SK-N-SH (cell line): ENCODE data around the gene FNDC3B.

ENCODE experiments used
- CTCF ChIP-seq: fragments of 200-600 bp; sonication (generic); IDR thresholded peaks from 2 replicates; pipeline ENCODE4 v1.6.1; 2017; ENCODE audit warnings: antibody characterized with exemption, mild to moderate bottlenecking, moderate library complexity
- EZH2phosphoT487 ChIP-seq: fragments of 200-600 bp; sonication (generic); IDR thresholded peaks from 2 replicates; pipeline ENCODE4 v1.6.1; 2017; ENCODE audit warnings: low read depth, mixed run types, mild to moderate bottlenecking, antibody characterized with exemption, moderate library complexity, borderline replicate concordance
- GATA2 ChIP-seq: sonication (generic); formaldehyde crosslinking; IDR thresholded peaks from 2 replicates; pipeline ENCODE4 v1.5.0; 2020; ENCODE audit warnings: mild to moderate bottlenecking, missing genetic modification reagents
- IRF3 ChIP-seq: fragments of 150-350 bp; IDR thresholded peaks from 2 replicates; pipeline ENCODE4 v1.6.1; 2016; ENCODE audit warnings: mild to moderate bottlenecking, low read depth, low read length
- RFX5 ChIP-seq: IDR thresholded peaks from 2 replicates; pipeline ENCODE4 v1.6.1; 2012; ENCODE audit warnings: mild to moderate bottlenecking, improper control_type of control experiment, low read length
- SIN3A ChIP-seq: IDR thresholded peaks from 2 replicates; pipeline ENCODE4 v1.6.1; 2012; ENCODE audit warnings: low read depth, mild to moderate bottlenecking, low read length, moderate library complexity, borderline replicate concordance
- SMC3 ChIP-seq: IDR thresholded peaks from 2 replicates; pipeline ENCODE4 v1.6.1; 2012; ENCODE audit warnings: low read depth, low read length, improper control_type of control experiment
- TAF1 ChIP-seq: IDR thresholded peaks from 2 replicates; pipeline ENCODE4 v1.6.1; 2012; ENCODE audit warnings: low read depth, mild to moderate bottlenecking, low read length, moderate library complexity, borderline replicate concordance
- TCF12 ChIP-seq: IDR thresholded peaks from 2 replicates; pipeline ENCODE4 v1.4.0; 2012
- ZBTB33 ChIP-seq: IDR thresholded peaks from 2 replicates; pipeline ENCODE4 v1.4.0; 2012; ENCODE audit warnings: low read depth, borderline replicate concordance
- TF ChIP-seq, protein P1 (sequence below): IDR thresholded peaks from 2 replicates; pipeline ENCODE4 v1.4.0; 2012; ENCODE audit warnings: low read depth
- TF ChIP-seq, protein P2 (sequence below): IDR thresholded peaks from 2 replicates; pipeline ENCODE4 v1.6.1; 2012; ENCODE audit warnings: mild to moderate bottlenecking, low read depth, low read length, moderate library complexity

GRCh38 chr3:172002512-172003078 lies 36.8 kb upstream of the FNDC3B start:
- TF ChIP-seq CTCF (no peak), TAF1 (no peak), EZH2phosphoT487 (no peak), SMC3 (no peak), GATA2 (CRISPR knock-in tag) (no peak), SIN3A (no peak), IRF3 (no peak), TCF12 (no peak), RFX5 (no peak), ZBTB33 (no peak)
- TF ChIP-seq, protein P1, sequence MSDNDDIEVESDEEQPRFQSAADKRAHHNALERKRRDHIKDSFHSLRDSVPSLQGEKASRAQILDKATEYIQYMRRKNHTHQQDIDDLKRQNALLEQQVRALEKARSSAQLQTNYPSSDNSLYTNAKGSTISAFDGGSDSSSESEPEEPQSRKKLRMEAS, result no peak
- TF ChIP-seq, protein P2, sequence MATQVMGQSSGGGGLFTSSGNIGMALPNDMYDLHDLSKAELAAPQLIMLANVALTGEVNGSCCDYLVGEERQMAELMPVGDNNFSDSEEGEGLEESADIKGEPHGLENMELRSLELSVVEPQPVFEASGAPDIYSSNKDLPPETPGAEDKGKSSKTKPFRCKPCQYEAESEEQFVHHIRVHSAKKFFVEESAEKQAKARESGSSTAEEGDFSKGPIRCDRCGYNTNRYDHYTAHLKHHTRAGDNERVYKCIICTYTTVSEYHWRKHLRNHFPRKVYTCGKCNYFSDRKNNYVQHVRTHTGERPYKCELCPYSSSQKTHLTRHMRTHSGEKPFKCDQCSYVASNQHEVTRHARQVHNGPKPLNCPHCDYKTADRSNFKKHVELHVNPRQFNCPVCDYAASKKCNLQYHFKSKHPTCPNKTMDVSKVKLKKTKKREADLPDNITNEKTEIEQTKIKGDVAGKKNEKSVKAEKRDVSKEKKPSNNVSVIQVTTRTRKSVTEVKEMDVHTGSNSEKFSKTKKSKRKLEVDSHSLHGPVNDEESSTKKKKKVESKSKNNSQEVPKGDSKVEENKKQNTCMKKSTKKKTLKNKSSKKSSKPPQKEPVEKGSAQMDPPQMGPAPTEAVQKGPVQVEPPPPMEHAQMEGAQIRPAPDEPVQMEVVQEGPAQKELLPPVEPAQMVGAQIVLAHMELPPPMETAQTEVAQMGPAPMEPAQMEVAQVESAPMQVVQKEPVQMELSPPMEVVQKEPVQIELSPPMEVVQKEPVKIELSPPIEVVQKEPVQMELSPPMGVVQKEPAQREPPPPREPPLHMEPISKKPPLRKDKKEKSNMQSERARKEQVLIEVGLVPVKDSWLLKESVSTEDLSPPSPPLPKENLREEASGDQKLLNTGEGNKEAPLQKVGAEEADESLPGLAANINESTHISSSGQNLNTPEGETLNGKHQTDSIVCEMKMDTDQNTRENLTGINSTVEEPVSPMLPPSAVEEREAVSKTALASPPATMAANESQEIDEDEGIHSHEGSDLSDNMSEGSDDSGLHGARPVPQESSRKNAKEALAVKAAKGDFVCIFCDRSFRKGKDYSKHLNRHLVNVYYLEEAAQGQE, result no peak
